Esophagus (tissue), 2 donors: ENCODE measurements around the gene SLC1A7. TPM values are rescaled to one million over a fixed set of nuclear protein-coding genes. Genes with fewer than 3 reads are reported as not detected.

Experiments
- H3K27ac ChIP-seq, 2 donors: one replicate each; pipeline ENCODE4 v1.5.1; 2013; ENCODE audit warnings: low read depth in 2 of 2, mild to moderate bottlenecking in 2 of 2, inconsistent platforms in 1 of 2, low read length in 1 of 2, moderate library complexity in 1 of 2
- H3K27me3 ChIP-seq, 2 donors: one replicate each; pipeline ENCODE4 v1.6.1; 2013; ENCODE audit warnings: low read length in 2 of 2, control low read depth in 1 of 2, mild to moderate bottlenecking in 1 of 2; ENCODE audit not compliant: insufficient read depth in 2 of 2, control insufficient read depth in 1 of 2
- H3K36me3 ChIP-seq, 2 donors: one replicate each; pipeline ENCODE4 v1.6.1; 2013; ENCODE audit warnings: low read length in 1 of 2; ENCODE audit not compliant: control insufficient read depth in 2 of 2, insufficient read depth in 2 of 2
- H3K4me1 ChIP-seq, 2 donors: one replicate each; pipeline ENCODE4 v1.6.1; 2013; ENCODE audit warnings: low read length in 1 of 2; ENCODE audit not compliant: control insufficient read depth in 2 of 2, insufficient read depth in 2 of 2
- H3K4me3 ChIP-seq, 2 donors: one replicate each; pipeline ENCODE4 v1.5.1; 2013; ENCODE audit warnings: low read length in 2 of 2, mild to moderate bottlenecking in 2 of 2, low read depth in 1 of 2, moderate library complexity in 1 of 2
- H3K9me3 ChIP-seq, 2 donors: one replicate each; pipeline ENCODE4 v1.6.1; 2013; ENCODE audit warnings: mild to moderate bottlenecking in 2 of 2, low read depth in 1 of 2, low read length in 1 of 2, moderate library complexity in 1 of 2; ENCODE audit not compliant: control insufficient read depth in 2 of 2, insufficient read depth in 1 of 2
- WGBS, 2 donors: extraction: QIAGEN DNeasy Blood & Tissue Kit; methylation state at CpG; one replicate each; pipeline ENCODE4 v1.1.7; 2013; 5-methylcytosine and 5-hydroxymethylcytosine counted together
- polyA plus RNA-seq, 2 donors: library from polyadenylated mRNA; stranded (reverse); fragments of 200-250 nt; gene quantifications; one replicate each; pipeline ENCODE4 v1.2.3, GENCODE V29; 2013
- donor health status: healthy with polysubstance abuse.
- donor health status: Bipolar disorder and iron deficiency.

The SLC1A7 gene
- polyA plus RNA-seq, 2 donors: 0.05 to 0.10 TPM

DNA sequence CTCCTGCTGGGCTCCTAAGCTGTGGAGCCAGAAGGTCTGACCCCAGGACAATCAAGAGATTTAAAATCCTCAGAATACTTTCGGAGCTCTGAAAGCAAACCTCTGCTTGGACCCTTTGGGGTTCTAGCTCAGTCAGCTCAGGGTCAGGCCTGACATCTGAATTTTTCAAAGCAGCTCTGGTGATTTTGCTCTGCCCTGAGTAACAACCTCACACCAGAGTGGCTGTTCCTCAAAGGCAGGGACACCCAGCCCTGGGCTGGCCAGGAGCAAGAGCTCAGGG lies 11.9 kb downstream of the SLC1A7 start:
- Histone ChIP-seq H3K4me1 (peaks cover 0 to 6% of the 10 kb centered on the region in 2 donors), H3K4me3 (no peak overlapping the region), H3K27ac (no peak overlapping the region), H3K36me3 (no peaks in the 10 kb centered on the region), H3K27me3 (no peaks in the 10 kb centered on the region), H3K9me3 (no peaks in the 10 kb centered on the region)
- 87 to 89% methylated on average over 1 of the region's 1 CpG for WGBS, 2 donors

DNA sequence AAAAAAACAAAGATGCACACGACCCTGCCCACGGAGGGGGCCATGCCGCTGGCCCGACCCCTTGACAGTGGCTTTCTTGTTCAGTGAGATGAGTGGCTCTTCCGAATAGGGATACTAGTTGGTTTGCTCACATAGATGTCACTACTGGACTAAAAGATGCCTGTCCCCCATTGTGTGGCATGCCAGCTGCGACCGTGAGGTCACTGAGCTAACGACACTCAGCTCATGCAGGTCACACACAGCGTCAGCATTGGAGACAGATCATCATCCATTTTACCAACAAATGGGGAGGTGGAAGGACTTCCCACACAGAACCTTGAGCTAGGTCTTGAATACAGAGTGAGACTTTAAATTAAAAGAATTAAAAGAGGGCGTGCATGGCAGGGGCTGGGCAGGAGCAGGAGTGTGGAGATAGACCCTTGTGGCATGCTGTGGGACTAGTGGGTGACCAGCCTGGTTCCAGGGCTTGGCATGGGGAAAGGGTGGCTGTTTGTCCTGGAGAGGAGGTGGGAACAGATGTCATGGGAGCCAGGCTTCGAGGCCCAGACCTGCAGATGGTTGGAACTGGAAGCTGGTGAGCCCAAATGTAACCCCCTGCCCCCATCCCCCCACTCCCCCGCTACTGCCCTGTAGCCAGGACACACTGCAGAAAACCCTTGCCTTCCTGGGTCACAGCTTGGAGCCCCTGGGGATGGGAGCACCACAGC lies 12.4 kb downstream of the SLC1A7 start:
- H3K4me3 ChIP-seq: no peak overlapping the region
- peaks cover 0 to 4% of the 10 kb centered on the region in 2 donors for H3K4me1 ChIP-seq
- no peaks in the 10 kb centered on the region for H3K9me3 ChIP-seq
- H3K27ac ChIP-seq: no peak overlapping the region
- no peaks in the 10 kb centered on the region for H3K27me3 ChIP-seq
- 77 to 81% methylated on average over 12 of the region's 12 CpGs for WGBS, 2 donors
- no peaks in the 10 kb centered on the region for H3K36me3 ChIP-seq

DNA sequence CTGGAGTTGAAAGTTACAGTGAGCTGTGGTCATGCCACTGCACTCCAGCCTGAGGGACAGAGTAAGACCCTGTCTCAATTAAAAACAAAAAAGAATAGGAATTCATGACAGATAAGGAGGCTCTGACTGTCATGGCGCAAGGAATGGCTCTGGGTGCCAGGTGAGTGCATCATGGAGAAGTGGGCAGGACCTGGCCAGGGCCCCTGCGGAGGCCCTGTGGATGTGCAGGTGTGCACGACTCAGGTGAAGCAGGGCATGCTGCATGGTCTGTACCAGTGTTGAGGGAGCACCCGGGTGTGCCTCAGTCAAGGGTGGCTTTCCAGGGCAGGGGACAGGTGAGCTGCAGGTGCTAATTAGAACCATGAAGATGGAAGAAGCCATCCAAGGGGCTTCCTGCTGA lies 14.0 kb downstream of the SLC1A7 start:
- H3K36me3 ChIP-seq: no peaks in the 10 kb centered on the region
- H3K4me1 ChIP-seq: peaks cover 0 to 4% of the 10 kb centered on the region in 2 donors
- H3K27me3 ChIP-seq: no peaks in the 10 kb centered on the region
- WGBS, 2 donors: 86 to 95% methylated on average over 4 of the region's 4 CpGs
- H3K4me3 ChIP-seq: no peak overlapping the region
- no peak overlapping the region for H3K27ac ChIP-seq
- H3K9me3 ChIP-seq: no peaks in the 10 kb centered on the region

DNA sequence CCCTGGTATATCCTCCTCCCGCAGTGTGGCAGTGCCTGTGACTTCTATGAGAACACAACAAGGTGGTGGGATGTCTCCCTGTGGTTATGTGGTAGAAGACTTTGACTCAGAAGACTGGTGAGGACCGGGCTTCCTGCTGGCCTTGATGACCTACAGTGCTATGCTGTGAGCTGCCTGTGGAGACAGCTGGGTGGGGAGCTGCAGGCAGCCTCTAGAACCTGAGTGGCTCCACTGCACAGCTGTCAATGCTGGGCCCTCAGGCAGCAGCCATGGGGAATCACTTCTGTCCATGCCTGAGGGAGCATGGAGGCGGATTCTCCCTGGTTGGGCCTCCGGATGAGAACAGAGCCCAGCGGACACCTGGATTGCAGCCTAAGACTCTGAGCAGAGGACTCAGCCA lies 14.9 kb downstream of the SLC1A7 start:
- H3K36me3 ChIP-seq: no peaks in the 10 kb centered on the region
- H3K27ac ChIP-seq: no peak overlapping the region
- H3K4me1 ChIP-seq: peaks cover 0 to 7% of the 10 kb centered on the region in 2 donors
- no peak overlapping the region for H3K4me3 ChIP-seq
- WGBS, 2 donors: 83 to 86% methylated on average over 5 of the region's 5 CpGs
- no peaks in the 10 kb centered on the region for H3K9me3 ChIP-seq
- no peaks in the 10 kb centered on the region for H3K27me3 ChIP-seq

DNA sequence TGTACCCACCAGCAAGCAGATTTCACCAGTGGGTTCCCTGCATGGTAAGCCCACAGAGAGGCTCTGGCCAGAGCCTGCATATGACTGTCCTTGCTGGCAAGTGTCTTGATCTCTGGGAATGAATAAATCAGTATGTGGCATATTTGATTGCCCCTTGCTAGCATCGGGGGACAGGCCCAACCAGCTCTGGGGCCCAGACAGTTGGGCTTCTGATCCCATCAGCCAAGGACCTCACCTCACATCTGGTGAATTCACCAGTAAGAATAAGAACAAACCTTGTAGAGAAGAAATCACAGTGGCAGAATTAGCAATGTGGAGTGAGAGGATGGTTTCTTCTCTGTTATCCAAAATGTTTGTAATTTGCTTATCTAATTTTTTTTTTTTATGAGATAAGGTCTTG lies 15.9 kb downstream of the SLC1A7 start:
- Histone ChIP-seq H3K9me3 (no peaks in the 10 kb centered on the region), H3K4me3 (no peak overlapping the region), H3K27ac (no peak overlapping the region), H3K27me3 (no peaks in the 10 kb centered on the region), H3K4me1 (peaks cover 0 to 7% of the 10 kb centered on the region in 2 donors), H3K36me3 (no peaks in the 10 kb centered on the region)
- 66 to 80% methylated on average over 1 of the region's 1 CpG for WGBS, 2 donors

DNA sequence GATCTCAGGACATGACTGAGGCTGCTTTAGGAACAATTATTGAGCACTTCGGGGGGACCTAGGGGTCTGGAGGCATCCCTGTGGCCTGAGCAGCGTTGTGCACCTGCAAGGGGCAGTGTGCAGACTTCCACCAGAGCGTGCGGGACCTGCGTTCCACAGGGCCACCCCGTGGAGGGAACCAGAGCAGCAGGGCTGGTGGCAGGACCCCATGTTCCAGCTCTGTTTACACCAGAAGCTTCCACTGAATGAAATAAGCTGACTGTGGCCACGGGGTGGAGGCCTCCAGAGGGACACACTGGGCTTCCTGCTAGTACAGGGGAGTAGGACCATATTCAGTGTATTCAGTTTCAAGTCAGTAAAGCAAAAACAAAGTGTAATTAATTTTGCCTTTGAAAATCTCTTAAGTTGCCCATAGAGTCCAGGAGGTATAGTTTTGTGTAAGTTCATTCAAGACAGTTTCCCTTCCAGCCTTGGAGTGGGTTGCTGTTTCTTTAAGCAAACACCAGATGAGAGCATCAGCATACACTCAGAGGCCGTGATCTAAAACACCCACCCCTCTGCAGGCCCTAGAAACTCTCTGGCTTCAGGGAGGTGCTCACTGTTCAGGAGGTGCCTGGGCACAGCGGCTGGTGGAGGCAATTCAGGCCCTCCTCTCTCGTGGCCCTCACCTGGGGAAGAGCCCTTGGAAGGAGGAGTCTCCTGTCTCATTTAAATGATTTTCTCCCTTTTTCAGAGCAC lies 16.6 kb downstream of the SLC1A7 start:
- Histone ChIP-seq H3K4me3 (no peak overlapping the region), H3K27ac (no peak overlapping the region), H3K27me3 (no peaks in the 10 kb centered on the region), H3K9me3 (no peaks in the 10 kb centered on the region), H3K36me3 (no peaks in the 10 kb centered on the region), H3K4me1 (peaks cover 0 to 7% of the 10 kb centered on the region in 2 donors)
- 74 to 76% methylated on average over 10 of the region's 10 CpGs for WGBS, 2 donors

DNA sequence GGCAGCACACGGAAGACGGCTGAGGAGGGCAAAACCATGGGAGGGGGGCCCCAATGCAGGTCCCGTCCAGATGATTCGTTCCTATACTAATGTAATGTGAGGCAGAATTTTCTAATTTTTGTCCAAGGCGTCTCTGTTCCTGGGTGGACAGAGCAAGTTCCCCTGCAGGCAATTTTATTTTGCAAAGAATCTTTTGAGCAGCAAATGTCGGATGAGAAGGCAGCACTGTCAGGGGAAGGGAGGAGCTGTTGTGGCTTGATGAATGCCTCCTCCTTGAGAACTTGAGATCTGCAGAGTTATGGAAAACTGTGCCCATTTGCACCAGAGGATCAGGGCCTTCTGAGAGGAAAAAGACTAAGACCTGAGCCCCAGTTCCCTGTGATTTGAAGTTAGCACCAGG lies 17.3 kb downstream of the SLC1A7 start:
- no peak overlapping the region for H3K27ac ChIP-seq
- no peaks in the 10 kb centered on the region for H3K36me3 ChIP-seq
- H3K9me3 ChIP-seq: no peaks in the 10 kb centered on the region
- no peaks in the 10 kb centered on the region for H3K27me3 ChIP-seq
- peaks cover 0 to 7% of the 10 kb centered on the region in 2 donors for H3K4me1 ChIP-seq
- 66 to 80% methylated on average over 6 of the region's 6 CpGs for WGBS, 2 donors
- H3K4me3 ChIP-seq: no peak overlapping the region

DNA sequence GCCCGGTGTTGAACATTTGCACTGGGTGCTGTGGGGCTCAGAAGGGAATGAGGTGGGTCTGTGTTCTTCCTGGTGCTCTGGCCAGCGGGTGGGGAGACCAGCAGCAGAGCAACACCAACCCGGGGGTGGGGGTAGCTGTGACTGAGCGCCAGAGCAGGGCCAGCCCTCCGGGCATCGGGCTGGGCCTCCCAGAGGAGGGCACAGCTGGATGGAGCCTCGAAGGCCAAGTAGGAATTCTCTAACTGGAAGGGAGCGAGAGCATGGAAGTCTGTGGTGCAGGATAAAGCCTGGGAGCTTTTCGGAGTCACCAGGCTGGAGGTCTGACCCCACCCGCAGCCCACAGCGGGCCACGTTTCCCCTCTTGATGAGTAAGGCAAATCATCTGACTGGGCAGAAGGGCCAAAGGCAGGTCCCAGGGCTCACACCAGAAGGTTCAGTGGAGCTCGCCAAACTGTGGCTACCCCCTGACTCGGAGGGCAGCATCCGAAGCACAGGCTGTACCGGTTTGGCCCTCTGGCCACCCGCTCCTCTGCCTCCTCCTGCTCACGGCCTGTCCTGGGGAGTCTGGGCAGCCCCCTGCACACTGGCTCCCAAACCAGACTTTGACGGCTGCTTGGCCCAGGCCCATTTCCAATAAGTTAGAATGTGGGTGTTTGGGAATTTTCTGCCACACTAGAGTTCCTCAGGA lies 18.8 kb downstream of the SLC1A7 start:
- Histone ChIP-seq H3K27me3 (no peaks in the 10 kb centered on the region), H3K27ac (peak overlapping the region; percentile 20 to 51), H3K36me3 (no peaks in the 10 kb centered on the region), H3K9me3 (no peaks in the 10 kb centered on the region), H3K4me3 (no peak overlapping the region), H3K4me1 (peaks cover 0 to 7% of the 10 kb centered on the region in 2 donors)
- WGBS, 2 donors: 70 to 80% methylated on average over 19 of the region's 19 CpGs

DNA sequence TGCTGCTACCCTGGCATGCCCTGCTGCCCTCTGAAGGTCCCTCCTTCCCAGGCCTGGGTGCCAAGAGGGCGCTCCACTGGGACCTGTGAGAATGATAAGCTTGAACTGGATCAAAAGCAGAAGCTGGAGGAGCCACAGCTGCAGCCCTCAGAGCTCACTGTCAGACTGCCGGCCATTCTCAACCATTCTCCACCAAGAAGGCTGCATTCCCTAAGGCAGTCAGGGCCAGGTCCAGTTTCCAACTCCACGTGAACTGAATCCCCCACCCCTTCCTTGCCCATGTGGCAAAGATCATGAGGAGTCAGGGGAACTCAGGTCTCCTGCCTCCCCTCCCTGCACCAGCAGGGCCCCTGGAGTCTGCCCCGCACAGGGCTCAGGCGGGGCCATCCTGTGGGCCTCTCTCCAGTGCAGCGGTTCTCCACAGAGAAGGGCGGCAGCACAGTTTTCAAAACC lies 19.5 kb downstream of the SLC1A7 start:
- 71 to 74% methylated on average over 7 of the region's 7 CpGs for WGBS, 2 donors
- H3K27me3 ChIP-seq: no peaks in the 10 kb centered on the region
- H3K4me3 ChIP-seq: no peak overlapping the region
- peaks cover 0 to 7% of the 10 kb centered on the region in 2 donors for H3K4me1 ChIP-seq
- H3K9me3 ChIP-seq: no peaks in the 10 kb centered on the region
- H3K27ac ChIP-seq: peak overlapping the region; percentile 6 to 51
- H3K36me3 ChIP-seq: no peaks in the 10 kb centered on the region
